KG1 (cell line): ENCODE data around the gene SCRN1.

Experiments used
- DNase-seq: peaks from one replicate; lab custom pipeline; 2025; lab: John Stamatoyannopoulos, UW

The SCRN1 gene

DNA sequence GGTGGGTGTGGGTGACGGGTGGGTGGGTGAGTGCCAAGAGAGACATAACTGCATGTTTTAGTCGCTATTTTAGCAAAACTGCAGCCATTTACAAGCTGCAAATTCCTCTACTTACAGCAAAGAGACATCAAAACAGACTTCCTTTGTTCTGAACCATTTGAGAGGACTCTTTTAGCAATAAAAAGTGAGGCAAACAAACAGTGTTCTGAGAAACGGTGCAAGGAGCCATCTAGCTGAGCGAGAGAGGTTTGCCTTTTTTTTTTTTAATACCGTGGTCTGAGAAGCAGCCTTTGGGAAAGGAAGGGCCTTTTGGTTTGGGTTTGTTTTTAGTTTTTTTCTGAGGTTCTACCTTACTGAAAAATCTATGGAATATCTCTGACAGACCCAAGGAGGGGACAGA, 62.9 kb downstream of the SCRN1 start:
- DNase-seq: no peak

DNA sequence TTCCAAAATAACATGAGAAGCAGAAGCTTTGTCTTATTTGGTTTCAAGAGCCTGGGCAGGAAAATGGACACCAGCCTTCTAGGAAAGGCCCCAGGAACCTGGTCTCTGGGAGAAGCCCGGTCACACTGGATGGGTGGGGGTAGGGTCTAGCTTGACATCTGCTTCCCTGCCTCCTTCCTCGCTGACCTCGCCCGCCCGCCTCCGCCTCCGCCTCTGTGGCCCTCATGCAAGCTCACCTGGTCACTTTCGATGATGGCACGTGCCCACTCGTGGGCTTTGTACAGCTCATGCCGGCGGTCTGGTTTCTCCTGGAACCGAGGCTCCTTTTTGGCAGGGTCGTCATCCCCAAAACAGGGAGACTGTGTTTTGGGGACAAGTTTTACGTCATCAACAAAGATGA, 63.4 kb downstream of the SCRN1 start:
- DNase-seq: no peak

DNA sequence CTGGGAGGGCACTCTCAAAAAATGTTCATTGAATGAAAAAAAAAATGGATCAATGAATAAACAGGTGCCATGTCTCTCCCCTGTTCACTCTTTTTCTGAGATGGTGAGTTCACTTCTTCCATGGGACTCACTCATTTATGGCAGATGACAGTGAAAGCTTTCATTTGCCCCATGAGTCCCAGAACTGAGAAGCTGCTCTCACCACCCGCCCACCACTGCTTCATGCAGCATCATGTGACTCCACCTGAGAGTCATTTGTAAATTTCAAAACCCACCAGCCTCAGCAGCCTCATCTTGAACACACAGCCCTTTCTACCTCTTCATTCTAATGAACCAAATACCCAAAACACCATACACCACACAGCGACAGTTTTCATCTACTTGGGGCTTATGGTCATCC, 64.9 kb downstream of the SCRN1 start:
- no peak for DNase-seq

DNA sequence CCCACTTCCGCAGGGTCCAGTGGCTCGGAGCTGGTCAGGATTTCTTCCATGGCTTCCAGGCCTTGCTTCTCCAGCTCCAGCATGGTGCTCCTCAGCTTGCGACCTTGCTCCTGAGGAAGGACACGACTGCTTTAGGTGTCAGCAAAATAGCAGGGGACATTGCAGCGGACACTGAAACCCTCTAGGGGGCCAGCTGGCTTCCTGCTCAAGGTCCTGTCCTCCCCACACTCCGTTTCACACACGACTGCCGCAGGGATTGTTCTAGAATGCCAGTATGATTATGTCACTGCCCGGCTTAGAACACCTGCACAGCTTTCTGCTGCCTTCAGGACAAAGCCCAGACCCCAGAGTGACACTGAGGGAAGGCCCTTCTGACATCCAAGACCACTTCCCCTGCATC, 65.6 kb downstream of the SCRN1 start:
- no peak for DNase-seq

DNA sequence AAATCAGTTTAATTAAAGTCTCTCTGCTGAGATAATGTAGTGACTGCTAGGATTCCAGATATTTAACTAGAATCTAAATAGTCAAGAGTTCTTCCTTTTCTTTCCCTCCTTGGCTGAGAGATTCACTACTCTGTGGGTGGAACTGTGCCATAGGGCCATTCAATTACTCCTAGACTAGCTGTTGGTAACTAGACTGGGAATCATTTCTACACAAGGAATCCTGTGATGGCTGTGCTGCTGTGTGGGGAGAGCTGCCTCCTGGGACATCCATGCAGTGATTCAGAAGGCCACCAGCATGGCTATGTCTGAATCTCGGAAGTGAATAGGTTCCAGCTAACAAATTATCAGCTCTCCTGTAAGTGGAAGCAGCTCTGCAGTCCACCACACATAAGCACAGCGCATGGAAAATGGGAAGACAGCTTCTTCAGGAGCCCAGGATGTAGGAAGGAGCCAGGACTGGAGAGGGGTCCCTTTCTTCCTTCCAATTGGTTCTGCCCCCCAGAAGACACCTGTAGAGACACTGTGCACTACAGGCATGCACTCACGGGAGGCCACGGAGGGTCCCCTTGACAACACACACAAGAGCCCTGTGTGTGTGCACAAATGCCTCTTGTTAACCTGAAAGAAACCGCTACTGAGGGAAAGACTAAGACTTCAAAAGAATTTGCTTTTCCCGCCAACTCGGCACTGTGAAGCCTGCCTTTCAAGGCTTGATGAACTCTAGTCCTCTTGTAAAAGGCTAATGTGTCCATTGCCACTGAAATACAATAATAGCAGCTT, 66.5 kb downstream of the SCRN1 start:
- no peak for DNase-seq

DNA sequence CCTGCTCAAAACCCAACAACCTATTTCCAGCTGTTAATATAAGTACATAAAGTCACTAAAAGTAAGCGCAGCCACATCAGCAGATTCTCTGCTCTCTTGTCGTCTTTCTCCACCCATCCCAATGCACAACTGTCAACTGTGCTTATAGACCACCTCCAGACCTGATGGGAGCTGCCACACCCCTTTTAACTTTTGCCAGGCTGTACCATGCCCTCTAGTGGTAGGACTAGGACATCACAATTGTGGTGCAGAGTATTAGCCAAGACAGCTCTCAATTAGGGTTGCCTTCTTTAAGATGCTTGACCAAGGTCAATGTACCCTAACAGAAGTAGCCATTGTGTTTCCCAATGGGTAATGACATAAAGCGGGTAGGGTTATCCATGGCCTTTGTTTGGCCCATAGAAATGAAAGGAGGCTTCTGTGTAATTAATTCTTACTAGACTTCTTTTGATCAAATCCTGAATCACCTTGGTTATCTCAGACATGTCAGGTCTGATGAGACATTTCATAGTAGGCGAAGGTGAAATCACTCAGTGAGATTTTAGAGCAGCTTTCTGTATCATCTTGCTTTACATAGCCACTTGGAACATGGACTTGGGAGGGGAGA, 68.1 kb downstream of the SCRN1 start:
- DNase-seq: peak; percentile 10

DNA sequence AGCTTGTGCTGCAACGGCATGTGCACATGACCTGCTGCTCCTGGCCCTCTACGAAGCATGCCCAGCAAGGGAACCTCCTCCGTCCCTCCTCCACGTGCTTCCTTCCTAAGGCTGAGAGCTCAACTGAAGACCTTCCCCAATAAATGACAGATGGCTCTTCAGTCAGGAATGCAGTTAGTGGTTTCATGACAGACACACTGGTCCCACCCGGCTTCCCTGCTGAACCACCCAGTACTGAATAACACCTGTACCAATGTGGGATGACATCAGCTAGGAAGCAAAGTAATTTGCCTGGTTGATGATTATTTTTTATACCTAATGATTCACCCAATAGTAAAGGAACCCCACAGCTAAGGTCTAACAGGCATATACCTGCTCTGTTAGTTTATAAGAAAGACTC, 69.1 kb downstream of the SCRN1 start:
- no peak for DNase-seq

DNA sequence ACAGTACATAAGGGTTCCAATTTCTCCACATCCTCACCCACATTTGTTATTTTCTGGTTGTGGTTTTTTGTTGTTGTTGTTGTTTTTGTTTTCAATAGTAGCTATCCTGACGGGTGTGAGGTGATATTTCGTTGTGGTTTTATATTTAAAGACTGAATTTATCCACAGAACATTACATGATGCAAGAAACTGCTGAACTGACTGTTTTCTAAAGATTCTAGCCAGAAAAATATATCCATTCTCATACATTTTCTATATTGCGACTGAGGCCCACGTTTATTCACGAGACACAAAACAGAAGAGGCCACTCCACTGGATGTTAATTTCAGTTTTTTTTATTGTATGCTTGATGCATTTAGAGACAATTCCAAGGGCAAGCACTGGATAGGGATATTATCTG, 69.8 kb downstream of the SCRN1 start:
- DNase-seq: no peak

DNA sequence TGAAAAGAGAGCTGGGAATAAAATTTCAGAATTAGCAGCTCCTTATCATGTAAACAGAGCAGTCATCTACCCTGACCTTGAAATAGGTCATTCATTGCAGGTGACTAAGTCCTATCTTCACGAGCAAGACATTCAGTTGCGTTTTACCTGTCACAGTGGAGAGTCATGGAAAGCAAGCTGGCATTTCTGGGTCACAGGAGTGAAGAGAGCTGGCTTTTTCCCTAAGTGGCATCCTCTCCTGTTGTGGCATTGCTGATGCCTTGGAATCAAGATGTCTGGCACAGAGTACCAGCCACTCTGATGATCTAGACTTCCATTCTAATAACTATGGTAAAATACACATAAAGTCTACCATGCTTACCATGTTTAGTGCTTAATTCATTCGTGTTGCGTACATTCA, 70.8 kb downstream of the SCRN1 start:
- no peak for DNase-seq

DNA sequence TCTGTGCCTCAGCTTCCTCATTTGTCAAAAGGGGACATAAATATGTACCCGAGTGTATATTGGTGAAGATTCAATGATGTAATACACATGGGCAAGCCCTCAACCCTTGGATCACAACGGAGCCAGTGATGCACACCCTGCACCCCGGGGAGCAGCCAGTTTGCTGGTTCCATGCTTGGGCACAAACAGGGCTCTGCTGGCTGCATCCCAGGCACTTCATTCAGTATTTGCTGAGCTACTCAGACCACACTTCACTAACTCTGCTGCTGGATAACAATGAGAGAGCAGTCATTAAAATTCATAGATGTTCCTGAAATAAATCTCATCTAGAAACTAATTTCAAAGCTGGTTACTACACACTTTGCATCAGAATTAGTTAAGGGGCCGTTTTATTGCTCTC, 72.0 kb downstream of the SCRN1 start:
- no peak for DNase-seq

DNA sequence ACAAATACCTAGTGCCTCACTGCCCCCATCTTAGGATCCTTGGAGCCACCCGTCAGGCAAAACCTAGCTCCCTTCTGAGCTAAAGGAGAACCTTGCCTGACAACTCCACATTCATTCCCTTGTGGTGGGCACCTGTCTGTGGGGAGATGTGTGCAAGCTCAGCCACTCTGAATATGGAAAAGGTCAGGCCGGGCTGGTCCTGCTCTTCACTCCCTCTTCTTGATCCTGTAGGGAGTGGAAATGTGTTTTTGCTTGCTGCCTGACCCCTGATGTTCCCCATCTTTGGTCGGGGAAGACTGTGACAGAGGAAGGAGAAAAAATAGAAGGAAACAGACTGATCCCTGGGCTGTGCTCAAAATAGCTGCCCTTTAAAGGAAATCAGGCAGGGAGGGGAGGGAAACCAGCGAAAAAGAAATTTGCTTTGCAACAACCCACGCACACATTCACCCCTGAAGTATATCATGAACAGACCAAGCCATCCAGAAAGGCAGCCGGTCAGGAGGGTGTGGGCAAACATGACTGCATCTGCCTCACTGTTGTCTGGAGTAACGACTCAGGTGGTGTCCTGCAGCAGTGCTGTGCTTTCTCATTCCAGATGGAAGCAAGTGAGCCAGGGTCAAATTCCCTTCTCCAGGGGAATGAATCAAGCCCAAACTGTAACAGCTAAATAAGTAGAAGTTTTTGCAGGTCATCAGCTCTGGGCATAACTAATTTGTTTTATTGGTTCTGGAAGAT, 74.0 kb downstream of the SCRN1 start:
- DNase-seq: no peak

DNA sequence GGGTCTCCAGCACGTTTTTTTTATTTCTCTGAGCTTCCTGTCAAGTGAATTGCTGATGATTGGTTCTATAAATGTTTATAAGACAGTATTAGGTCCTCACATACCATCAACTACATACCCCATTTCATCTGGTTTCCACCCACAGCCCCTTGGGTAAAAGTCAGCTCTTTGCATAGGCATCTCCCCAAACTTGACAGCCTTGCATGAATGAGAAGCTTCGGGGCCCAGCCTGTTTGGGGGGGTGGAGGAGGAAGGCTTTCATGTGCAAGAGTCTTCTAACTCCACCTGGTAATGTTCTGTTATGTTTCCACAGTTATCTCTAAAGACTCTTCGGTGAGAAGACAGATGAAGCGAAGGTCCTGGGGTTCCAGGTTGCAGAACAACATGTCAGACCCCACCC, 75.4 kb downstream of the SCRN1 start:
- no peak for DNase-seq

DNA sequence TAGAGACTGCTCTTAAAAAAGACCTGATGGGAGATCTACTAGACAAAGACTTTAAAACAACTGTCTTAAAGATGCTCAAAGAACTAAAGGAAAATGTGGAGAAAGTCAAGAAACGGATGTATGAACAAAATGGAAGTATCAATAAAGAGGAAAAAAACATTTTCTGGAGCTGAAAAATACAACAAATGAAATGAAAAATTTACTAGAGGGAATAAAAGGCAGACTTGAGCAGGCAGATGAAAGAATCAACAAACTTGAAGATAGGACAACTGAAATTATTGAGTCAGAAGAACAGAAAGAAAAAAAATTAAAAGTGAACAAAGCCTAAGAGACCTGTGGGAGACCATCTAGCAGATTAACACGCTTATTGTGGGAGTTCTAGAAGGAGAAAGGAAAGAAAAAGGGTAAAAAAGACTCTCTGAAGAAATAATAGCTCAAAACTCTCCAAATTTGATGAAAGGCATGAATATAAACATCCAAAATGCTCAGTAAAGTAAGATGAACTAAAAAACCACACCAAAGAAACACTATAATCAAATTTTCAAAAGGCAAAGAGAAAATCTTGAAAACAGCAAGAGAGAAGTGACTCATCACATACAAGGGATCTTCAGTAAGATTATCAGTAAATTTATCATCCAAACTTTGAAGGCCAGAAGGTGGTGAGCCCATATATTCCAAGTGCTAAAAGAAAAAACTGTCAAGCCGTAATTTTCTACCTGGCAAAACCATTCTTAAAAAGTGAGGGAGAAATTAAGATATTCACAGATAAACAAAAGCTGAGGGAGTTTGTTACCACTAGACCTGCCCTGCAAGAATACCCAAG, 83.2 kb downstream of the SCRN1 start:
- no peak for DNase-seq

DNA sequence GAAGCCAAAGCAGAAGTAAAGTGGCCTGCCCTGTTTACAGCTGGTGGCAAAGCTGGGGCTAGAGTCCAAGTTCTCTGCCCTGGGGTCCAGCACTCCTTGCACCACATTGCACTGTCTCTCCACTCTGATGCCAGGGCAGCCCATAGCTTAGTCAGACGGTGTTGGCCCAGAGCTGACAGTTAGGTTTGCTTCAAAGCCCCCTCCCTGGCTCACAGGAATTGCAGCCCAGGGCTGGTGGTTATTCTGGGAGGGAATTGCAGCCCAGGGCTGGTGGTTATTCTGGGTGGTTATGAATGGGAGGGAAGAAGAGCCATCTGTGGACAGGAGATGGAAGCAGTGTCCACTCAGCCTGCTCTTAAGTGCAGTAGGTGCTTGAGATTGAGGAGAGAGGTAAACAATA, 88.9 kb downstream of the SCRN1 start:
- DNase-seq: no peak

DNA sequence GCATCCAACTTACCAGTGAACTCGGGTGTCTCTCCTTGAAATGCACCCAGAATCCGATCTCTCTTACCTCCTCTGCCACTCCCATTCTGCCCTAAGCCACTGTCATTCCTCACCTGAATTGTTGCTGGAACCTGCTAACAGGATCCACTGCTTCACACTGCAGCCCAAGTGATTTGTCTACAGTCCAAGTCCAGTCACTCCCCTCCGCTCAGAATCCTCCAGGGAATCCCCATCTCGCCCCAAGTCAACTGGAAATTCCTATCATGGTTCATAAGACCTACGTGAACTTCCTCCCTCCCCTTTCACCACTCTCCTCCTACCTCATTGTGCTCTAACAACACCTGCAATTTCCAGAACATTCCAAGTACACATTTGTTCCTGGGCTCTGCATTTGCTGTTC, 91.3 kb downstream of the SCRN1 start:
- no peak for DNase-seq

DNA sequence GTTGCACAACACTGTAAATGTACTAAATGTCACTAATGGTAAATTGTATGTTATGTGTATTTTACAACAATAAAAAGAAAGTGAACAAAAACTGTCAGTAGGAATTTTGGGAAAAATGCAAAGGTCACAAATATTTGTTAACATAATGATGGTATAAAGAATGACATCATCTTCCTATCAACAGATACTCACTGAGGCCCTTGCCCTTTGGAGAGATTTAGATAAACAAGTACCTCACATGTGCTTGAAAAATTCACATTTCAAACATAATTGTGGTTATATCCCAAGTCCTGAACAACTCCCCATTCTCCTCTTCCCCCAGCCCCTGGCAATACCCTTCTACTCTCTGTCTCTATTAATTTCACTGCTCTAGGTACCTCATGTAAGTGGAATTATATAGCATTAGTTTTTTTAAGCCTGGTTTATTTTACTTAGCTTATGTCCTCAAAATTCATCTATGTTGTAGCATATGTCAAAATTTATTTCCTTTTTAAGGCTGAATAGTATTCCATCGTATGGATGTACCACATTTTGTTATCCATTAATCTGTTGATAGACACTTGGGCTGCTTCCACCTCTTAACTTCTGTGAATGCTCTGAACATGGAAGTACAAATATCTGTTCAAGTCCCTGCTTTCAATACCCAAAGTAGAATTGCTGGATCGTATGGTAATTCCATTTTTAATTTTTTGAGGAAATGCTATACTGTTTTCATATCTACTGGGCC, 92.8 kb downstream of the SCRN1 start:
- DNase-seq: no peak

DNA sequence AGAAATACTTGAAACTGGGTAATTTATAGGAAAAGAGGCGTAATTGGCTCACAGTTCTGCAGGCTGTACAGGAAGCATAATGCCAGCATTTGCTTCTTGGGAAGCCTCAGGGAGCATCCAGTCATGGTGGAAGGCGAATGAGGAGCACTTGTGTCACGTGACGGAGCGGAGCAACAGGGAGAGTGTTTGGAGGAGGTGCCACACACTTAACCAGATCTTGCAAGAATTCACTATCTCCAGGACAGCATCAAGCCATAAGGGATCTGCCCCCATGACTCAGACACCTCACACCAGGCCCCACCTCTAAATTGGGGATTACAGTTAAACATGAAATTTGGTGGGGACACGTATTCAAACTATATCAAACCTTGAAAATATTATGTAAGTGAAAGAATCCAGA, 94.0 kb downstream of the SCRN1 start:
- no peak for DNase-seq

DNA sequence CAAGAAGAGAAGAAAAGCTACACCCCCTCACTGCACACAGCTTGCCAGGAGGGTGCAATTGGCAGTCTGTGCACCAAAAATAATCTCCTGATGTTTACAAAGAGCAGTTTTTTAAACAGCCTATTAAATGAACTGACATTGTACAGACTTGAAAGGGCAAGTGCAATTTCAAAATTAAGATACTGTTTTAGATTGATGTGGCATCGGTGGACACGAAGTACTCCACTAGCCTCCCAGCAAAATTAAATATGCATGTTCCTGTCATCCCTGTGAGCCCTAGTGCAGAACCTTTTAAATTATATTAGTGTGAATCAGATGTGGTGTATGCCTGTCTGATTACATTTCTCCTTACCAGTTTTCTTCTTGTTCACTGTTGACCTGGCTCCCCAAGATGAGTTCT, 95.3 kb downstream of the SCRN1 start:
- DNase-seq: no peak

DNA sequence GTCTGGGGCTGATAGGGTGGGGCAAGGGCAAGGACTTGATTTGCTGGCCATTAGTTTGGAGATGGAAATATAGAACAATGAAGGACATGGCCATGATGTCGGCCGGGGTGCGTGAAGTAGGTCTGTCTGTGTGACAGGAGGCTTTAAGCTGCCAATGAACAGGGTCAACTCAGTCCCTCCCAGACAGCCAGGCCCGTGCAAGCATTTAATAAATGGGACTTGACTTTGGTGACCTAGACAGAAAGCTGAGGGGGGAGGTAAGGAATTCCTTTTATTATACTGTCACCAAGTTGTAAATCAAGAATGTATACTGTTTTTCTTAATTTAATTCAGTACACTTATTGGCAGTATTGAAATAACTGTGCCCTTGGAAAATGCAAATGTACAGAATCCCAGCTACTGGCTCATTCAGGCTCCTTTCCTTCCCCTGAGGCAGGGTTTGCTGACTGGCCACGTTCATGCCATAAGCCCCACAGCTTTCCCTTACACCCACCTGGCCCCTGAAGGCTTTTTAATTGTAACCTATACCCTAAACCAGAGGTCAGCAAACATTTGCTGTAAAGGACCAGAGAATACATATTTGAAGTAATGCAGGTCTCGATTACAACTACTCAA, 96.1 kb downstream of the SCRN1 start:
- no peak for DNase-seq

DNA sequence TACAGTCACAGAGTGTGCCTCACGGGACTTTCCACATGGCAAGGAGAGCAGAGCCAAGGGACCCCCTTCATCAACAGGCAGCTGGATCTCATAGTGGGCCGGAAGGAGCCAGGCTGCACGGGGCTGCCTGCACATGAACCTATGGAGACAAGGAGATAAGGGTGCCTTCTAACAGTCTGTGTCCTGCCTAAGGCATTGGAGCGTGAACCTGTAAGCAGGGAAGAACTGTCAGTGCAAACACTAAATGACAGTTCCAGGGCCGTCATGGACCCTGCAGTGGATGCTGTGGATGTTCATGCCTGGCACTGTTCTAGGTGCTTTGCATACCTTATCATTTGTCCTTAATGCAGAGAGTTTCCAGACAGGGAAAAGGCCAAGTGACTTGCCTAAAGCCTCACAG, 97.4 kb downstream of the SCRN1 start:
- no peak for DNase-seq

DNA sequence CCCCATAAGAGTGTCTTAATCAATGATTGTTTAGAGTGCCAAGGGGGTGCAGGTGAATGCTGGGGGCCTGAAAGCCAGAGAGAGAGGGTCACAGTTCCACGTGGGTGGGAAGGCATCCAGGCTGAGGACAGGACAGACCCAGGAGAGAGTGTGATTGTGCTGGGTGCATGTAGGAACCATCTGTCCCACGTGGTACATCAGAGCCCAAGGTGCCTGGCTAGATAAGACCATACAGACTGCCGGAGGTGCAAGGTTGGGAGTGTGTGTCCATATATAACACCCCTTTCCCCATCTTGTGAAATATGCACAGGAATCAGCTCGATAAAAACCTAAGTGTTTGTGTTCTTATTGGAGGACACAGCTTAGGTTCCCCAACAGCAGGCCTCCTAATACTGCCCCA, 97.8 kb downstream of the SCRN1 start:
- DNase-seq: no peak
